Measurements from ENCODE around the gene HSFX3. TPM values are rescaled to one million over a fixed set of nuclear protein-coding genes. Genes with fewer than 3 reads are reported as not detected.
A peak's percentile ranks its signal among the peaks of the same experiment; 100 is the strongest.

Gene HSFX3
- total and polyA plus RNA-seq, 2 of the 13 experiments (the other 11 are each of a cell fraction or from before 2014, with no cell fraction given): not detected

- TF ChIP-seq RFX3 (CRISPR knock-in tag; IDR thresholded peaks at IDR 0.05) (peak; percentile 56), ZNF230 (CRISPR knock-in tag; IDR thresholded peaks at IDR 0.05) (no peak), SIX4 (CRISPR knock-in tag; IDR thresholded peaks at IDR 0.05) (no peak), KAT8 (CRISPR knock-in tag; IDR thresholded peaks at IDR 0.05) (peak; percentile 70), ZNF337 (CRISPR knock-in tag; IDR thresholded peaks at IDR 0.05; ENCODE audit: borderline replicate concordance, low read depth) (no peak), KDM5A (IDR thresholded peaks at IDR 0.05; ENCODE audit: borderline replicate concordance, low read length) (peak; percentile 42; the same call in 1 of the 2 replicates), ZHX2 (IDR thresholded peaks at IDR 0.05; ENCODE audit: low read depth) (peak; percentile 69), ZHX2 (CRISPR knock-in tag; IDR thresholded peaks at IDR 0.05; ENCODE audit: borderline replicate concordance) (no peak), MTF1 (CRISPR knock-in tag; IDR thresholded peaks at IDR 0.05) (no peak), SPEN (CRISPR knock-in tag; IDR thresholded peaks at IDR 0.05; ENCODE audit: low read depth) (peak; percentile 77), E2F1 (CRISPR knock-in tag; IDR thresholded peaks at IDR 0.05) (0 out of 2 replicates have a peak, but pooled peaks have one; percentile 30), ZNF7 (CRISPR knock-in tag; IDR thresholded peaks at IDR 0.05) (no peak), ZNF839 (CRISPR knock-in tag; IDR thresholded peaks at IDR 0.05; ENCODE audit: borderline replicate concordance) (0 out of 2 replicates have a peak, but pooled peaks have one; percentile 33), ELF4 (CRISPR knock-in tag; IDR thresholded peaks at IDR 0.05; ENCODE audit: borderline replicate concordance) (no peak), ZNF605 (CRISPR knock-in tag; IDR thresholded peaks at IDR 0.05) (peak; percentile 75; the same call in 1 of the 2 replicates), ZNF674 (CRISPR knock-in tag; IDR thresholded peaks at IDR 0.05; ENCODE audit: low read depth) (no peak), TEAD3 (CRISPR knock-in tag; optimal IDR thresholded peaks at IDR 0.05; ENCODE audit: borderline replicate concordance) (peak; percentile 82), ZNF615 (CRISPR knock-in tag; IDR thresholded peaks at IDR 0.05; ENCODE audit: borderline replicate concordance) (no peak), NFE2 (CRISPR knock-in tag; IDR thresholded peaks at IDR 0.05) (no peak), MAX (IDR thresholded peaks at IDR 0.05) (peak; percentile 69; the same call in 1 of the 2 replicates)
Measured at GRCh38 chrX:149540621-149541520, 8.9 kb downstream of the HSFX3 start, which contains the start of gene EOLA1 (continued).
